ENCODE data around the gene SRSF10. TPM values are rescaled to one million over a fixed set of nuclear protein-coding genes. Genes with fewer than 3 reads are reported as not detected.
"Not testable (repeated sequence)": the region's sequence is repeated elsewhere in the genome, so short reads cannot be mapped to it uniquely, and the experiment has no call there.

Gene SRSF10
- total and polyA plus RNA-seq, 2 donors from 2014 or later: 48.5 to 96.2 TPM

GRCh38 chr1:23999156-23999671 is 19.1 kb upstream of the SRSF10 start:
- intact Hi-C loops (cut with DNase I): no loop called here
- no peak overlapping the region for H3K27ac ChIP-seq (ENCODE audit: low read depth in 2 of 2, low read length in 2 of 2)

DNA sequence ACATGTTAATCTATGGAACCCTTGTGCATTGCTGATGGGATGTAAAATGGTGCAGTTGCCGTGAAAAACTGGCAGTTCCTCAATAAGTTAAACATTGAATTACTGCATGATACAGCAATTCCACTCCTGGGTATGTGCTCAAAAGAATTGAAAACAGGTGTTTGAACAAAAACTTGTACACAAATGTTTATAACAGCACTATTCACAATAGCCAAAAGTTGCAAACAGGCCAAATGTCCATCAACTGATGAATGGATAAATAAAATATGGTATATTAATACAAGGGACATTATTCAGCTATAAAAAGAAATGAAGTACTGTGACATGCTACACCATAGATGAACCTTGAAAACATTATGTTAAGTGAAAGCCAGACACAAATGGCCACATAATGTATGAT is 17.7 kb upstream of the SRSF10 start:
- intact Hi-C loops (cut with DNase I): no loop called here
- FAIRE-seq: no peak

More at GRCh38 chr1:23999156-23999671, 19.1 kb upstream of the SRSF10 start:
- FAIRE-seq (no peak), DNase-seq (no peak)
- no peaks in the 10 kb centered on the region for H3K27me3 ChIP-seq (ENCODE audit: control insufficient read depth, insufficient read depth, low read length)
- no peak overlapping the region for H3K4me3 ChIP-seq (ENCODE audit: low read length in 3 of 3)
- TF ChIP-seq, protein P1, sequence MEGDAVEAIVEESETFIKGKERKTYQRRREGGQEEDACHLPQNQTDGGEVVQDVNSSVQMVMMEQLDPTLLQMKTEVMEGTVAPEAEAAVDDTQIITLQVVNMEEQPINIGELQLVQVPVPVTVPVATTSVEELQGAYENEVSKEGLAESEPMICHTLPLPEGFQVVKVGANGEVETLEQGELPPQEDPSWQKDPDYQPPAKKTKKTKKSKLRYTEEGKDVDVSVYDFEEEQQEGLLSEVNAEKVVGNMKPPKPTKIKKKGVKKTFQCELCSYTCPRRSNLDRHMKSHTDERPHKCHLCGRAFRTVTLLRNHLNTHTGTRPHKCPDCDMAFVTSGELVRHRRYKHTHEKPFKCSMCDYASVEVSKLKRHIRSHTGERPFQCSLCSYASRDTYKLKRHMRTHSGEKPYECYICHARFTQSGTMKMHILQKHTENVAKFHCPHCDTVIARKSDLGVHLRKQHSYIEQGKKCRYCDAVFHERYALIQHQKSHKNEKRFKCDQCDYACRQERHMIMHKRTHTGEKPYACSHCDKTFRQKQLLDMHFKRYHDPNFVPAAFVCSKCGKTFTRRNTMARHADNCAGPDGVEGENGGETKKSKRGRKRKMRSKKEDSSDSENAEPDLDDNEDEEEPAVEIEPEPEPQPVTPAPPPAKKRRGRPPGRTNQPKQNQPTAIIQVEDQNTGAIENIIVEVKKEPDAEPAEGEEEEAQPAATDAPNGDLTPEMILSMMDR (IDR thresholded peaks at IDR 0.05; ENCODE audit: borderline replicate concordance, extremely low read depth, insufficient read depth): no peak
- H3K36me3 ChIP-seq (ENCODE audit: control insufficient read depth in 2 of 3, insufficient read depth in 3 of 3, low read length in 3 of 3): no peaks in the 10 kb centered on the region
- H3K4me1 ChIP-seq (ENCODE audit: control insufficient read depth in 2 of 3, insufficient read depth in 2 of 3, low read depth in 1 of 3, low read length in 3 of 3): no peaks in the 10 kb centered on the region
- no peak overlapping the region for H3K9ac ChIP-seq (ENCODE audit: low read length in 3 of 3)
- no peaks in the 10 kb centered on the region for H3K9me3 ChIP-seq (ENCODE audit: control insufficient read depth in 2 of 3, insufficient read depth in 1 of 3, low read length in 3 of 3)

DNA sequence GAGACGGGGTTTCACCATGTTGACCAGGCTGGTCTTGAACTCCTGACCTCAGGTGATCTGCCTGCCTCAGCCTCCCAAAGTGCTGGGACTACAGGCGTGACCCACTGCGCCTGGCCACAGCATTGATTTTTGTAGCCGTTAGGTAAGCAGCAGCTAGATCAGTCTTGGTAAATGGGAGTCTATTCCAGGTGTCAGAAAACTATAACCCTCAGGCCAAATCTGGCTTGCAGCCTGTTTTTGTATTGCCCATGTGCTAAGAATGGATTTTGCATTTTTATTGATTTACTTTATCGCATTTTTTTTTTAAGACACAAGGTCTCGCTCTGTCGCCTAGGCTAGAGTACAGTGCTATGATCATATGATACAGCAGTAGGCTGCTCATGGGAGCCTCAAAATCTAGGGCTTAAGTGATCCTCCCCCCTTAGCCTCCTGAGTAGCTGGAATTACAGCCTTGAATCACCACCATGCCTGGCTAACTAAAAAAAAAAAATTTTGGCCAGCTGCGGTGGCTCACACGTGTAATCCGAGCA is 16.6 kb upstream of the SRSF10 start:
- FAIRE-seq (no peak), DNase-seq (no peak)
- Histone ChIP-seq H3K4me1 (ENCODE audit: control insufficient read depth in 2 of 3, insufficient read depth in 2 of 3, low read depth in 1 of 3, low read length in 3 of 3) (no peaks in the 10 kb centered on the region), H3K27me3 (ENCODE audit: control insufficient read depth, insufficient read depth, low read length) (no peaks in the 10 kb centered on the region), H3K9ac (ENCODE audit: low read length in 3 of 3) (no peak overlapping the region), H3K4me3 (ENCODE audit: low read length in 3 of 3) (no peak overlapping the region), H3K36me3 (ENCODE audit: control insufficient read depth in 2 of 3, insufficient read depth in 3 of 3, low read length in 3 of 3) (no peaks in the 10 kb centered on the region), H3K27ac (ENCODE audit: low read depth in 2 of 2, low read length in 2 of 2) (no peak overlapping the region), H3K9me3 (ENCODE audit: control insufficient read depth in 2 of 3, insufficient read depth in 1 of 3, low read length in 3 of 3) (no peaks in the 10 kb centered on the region)
- intact Hi-C loops (cut with DNase I): no loop called here
- TF ChIP-seq, protein P1 (IDR thresholded peaks at IDR 0.05; ENCODE audit: borderline replicate concordance, extremely low read depth, insufficient read depth): no peak

More for the DNA sequence above, 17.7 kb upstream of the SRSF10 start:
- DNase-seq: no peak
- Histone ChIP-seq H3K4me1 (ENCODE audit: control insufficient read depth in 2 of 3, insufficient read depth in 2 of 3, low read depth in 1 of 3, low read length in 3 of 3) (no peaks in the 10 kb centered on the region), H3K27ac (ENCODE audit: low read depth in 2 of 2, low read length in 2 of 2) (no peak overlapping the region), H3K9ac (ENCODE audit: low read length in 3 of 3) (no peak overlapping the region), H3K27me3 (ENCODE audit: control insufficient read depth, insufficient read depth, low read length) (no peaks in the 10 kb centered on the region), H3K36me3 (ENCODE audit: control insufficient read depth in 2 of 3, insufficient read depth in 3 of 3, low read length in 3 of 3) (no peaks in the 10 kb centered on the region), H3K9me3 (ENCODE audit: control insufficient read depth in 2 of 3, insufficient read depth in 1 of 3, low read length in 3 of 3) (no peaks in the 10 kb centered on the region), H3K4me3 (ENCODE audit: low read length in 3 of 3) (no peak overlapping the region)
- TF ChIP-seq, protein P1 (IDR thresholded peaks at IDR 0.05; ENCODE audit: borderline replicate concordance, extremely low read depth, insufficient read depth): no peak

- Histone ChIP-seq H3K27me3 (ENCODE audit: control insufficient read depth, insufficient read depth, low read length) (no peaks in the 10 kb centered on the region), H3K4me3 (ENCODE audit: low read length in 3 of 3) (no peak overlapping the region), H3K4me1 (ENCODE audit: control insufficient read depth in 2 of 3, insufficient read depth in 2 of 3, low read depth in 1 of 3, low read length in 3 of 3) (no peaks in the 10 kb centered on the region), H3K9me3 (ENCODE audit: control insufficient read depth in 2 of 3, insufficient read depth in 1 of 3, low read length in 3 of 3) (no peaks in the 10 kb centered on the region), H3K9ac (ENCODE audit: low read length in 3 of 3) (no peak overlapping the region), H3K27ac (ENCODE audit: low read depth in 2 of 2, low read length in 2 of 2) (no peak overlapping the region), H3K36me3 (ENCODE audit: control insufficient read depth in 2 of 3, insufficient read depth in 3 of 3, low read length in 3 of 3) (no peaks in the 10 kb centered on the region)
- TF ChIP-seq, protein P1 (IDR thresholded peaks at IDR 0.05; ENCODE audit: borderline replicate concordance, extremely low read depth, insufficient read depth): no peak
- FAIRE-seq (no peak), DNase-seq (no peak)
- intact Hi-C loops (cut with DNase I): no loop called here
These were observed 15.3 kb upstream of the SRSF10 start for GRCh38 chr1:23995431-23995837.

GRCh38 chr1:23992011-23992410 is 11.9 kb upstream of the SRSF10 start:
- not testable (repeated sequence) for DNase-seq

More at GRCh38 chr1:23992011-23992410, 11.9 kb upstream of the SRSF10 start:
- intact Hi-C loops (cut with DNase I); H3K27me3 ChIP-seq (ENCODE audit: control insufficient read depth, insufficient read depth, low read length); H3K4me3 ChIP-seq (ENCODE audit: low read length in 3 of 3); H3K36me3 ChIP-seq (ENCODE audit: control insufficient read depth in 2 of 3, insufficient read depth in 3 of 3, low read length in 3 of 3); FAIRE-seq; H3K9me3 ChIP-seq (ENCODE audit: control insufficient read depth in 2 of 3, insufficient read depth in 1 of 3, low read length in 3 of 3); H3K27ac ChIP-seq (ENCODE audit: low read depth in 2 of 2, low read length in 2 of 2); H3K4me1 ChIP-seq (ENCODE audit: control insufficient read depth in 2 of 3, insufficient read depth in 2 of 3, low read depth in 1 of 3, low read length in 3 of 3); H3K9ac ChIP-seq (ENCODE audit: low read length in 3 of 3): not testable (repeated sequence)
